EL (cell line): ENCODE data around the gene FUS.

ENCODE experiments used
- DNase-seq: peaks from one replicate; pipeline ENCODE4 v3.0.0-alpha.2; 2016

The FUS gene

DNA sequence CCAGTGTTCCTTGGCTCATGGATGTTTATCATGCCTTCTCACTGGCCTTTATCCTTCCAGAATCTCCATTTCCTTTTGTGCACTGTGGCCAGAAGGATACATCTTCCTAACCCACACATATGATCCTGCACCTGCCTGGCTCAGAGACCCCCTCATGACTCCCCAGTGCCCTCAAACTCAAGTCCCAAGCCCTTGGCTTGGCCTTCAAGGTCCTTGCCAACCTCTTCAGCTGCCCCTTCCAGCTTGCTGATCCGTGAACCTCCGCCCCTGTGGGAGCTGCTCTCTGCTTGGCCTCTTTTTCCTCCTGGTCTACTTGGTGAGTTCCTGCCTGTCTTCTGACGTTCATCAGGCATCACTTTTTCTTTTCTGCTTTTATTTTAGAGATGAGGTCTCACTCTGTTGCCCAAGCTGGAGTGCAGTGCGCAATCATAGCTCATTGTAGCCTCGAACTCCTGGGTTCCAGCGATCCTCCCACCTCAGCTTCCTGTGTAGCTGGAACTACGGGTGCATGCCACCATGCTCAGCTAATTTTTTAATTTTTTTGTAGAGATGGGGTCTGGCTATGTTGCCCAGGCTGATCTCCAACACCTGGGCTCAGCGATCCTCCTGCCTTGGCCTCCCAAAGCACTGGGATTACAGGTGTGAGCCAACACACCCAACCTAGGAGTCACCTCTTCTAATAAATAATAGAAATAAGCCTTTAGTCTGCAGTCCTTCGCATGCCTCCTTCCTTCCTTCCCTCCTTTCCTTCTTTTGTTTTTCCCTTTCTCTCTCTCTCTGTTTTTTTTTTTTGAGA is 25.1 kb downstream of the FUS start:
- DNase-seq, result no peak

DNA sequence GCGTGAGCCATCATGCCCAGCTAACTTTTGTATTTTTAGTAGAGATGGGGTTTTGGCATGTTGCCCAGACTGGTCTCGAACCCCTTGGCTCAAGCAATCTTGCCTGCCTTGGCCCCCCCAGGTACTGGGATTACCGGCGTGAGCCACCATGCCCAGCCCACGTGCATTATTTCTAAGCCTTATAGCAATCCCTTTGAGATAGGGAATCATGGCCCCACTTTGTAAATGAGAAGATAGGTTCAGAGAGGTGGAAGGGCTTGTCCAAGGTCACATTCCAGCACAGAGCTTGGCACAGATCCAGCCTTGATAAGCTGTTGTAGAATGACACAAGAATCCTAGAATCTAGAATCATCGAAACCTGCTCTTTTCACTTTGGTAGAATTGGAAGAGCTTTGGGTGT is 26.8 kb downstream of the FUS start:
- no peak for DNase-seq

DNA sequence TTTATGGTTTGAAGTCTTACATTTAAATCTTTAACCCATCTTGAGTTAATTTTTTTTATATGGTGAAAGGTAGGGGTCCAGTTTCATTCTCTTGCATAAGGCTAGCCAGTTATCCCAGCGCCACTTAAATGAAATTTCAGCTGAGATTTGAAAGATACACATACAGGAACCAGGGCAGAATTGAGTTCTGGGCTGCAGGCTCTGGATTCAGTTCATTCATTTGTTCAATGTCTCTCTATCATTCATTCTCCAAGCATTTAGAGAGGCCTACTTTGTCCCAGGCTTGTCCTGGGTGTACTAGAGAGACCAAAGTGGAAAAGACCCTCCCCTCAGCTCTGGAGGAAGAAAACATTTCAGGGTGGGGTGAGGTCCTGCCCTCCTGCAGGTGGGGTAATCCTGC is 33.4 kb downstream of the FUS start:
- no peak for DNase-seq

GRCh38 chr16:31213877-31214707 is 34.2 kb downstream of the FUS start, which contains the start of gene TRIM72:
Gene TRIM72, plus strand, starts transcription at chr16:31214119. Its CDS starts 620 bp downstream, at chr16:31214739.
- no peak for DNase-seq

- no peak for DNase-seq
Measured at GRCh38 chr16:31214708-31215286, 34.9 kb downstream of the FUS start.

DNA sequence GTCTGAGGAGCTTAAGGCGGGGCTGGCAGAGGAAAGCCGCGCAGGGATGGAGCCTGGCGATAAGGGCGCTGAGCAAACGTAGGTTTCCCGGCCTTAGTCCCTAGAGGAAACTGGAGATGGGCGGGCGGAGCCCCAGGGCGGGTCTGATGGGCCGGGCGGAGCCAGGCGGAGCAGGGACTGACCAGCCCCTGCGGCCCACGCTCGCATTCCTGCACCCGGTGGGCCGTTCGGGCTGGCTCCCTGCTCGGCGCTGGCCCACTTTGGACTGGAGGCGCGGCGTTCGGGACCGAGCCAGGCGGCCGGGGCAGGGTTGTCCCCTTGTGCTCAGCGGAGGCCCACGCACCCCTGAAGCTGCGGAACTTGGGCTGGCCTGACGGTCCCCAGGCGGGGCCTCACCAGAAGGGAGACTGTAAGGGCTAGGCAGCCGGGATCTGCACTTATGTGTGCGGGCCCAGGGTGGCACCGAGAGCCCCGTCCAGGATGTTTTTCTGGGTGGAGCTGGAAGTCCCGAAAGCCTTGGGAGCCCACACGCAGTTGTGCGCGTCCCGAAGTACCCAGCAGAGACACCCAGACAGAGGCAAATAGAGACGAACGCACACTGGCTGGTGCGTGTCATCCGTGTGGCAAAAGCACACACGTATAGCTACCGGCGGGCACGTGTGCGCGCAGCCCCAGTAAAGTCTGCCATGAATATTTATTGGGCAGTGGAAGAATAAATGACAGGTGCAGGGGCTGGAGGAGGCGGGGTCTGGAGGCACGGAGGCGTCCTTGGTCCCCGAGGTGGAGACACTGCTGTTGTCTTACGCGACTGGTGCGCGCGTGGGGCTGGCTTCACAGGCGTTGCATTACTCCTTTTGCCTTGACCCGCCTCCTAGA is 35.6 kb downstream of the FUS start:
- DNase-seq, result peak; percentile 70

DNA sequence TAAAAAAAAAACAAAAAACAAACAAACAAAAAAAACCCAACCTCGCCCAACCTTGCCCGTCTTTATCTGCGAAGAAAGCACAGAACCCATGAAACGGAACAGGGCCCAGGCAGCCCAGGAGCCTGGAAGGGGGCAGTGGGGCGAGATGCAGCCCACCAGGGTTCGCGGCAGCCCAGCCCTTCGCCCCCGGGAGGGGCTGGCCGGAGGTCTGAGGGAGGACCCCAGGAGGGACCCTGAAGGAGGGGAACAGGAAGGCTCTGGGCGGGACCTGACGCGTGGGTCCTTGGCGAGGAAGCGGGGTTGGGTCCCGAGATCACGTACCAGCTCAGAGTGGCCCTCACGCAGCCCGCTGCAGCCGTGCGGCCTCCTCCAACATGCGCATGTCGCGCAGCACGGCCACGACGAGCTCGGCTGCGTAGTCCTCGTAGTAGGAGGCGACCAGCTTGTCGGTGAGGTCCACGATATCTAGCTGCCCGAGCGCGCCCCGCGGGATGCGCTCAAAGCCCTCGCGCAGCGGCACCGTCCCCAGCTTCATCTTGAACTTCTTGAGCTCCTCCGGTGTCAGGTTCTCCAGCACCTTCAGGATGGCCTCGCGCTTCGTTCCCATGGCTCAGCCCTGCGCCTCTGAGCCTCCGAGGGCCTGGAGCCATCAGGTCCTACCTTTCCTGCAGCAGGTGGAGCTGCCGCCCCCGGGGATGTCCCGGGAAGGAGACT is 36.6 kb downstream of the FUS start, which contains the start of gene PYDC1:
PYDC1 (minus strand) TSS at position 714 of the 714 bp plus-strand sequence; CDS start at position 607, 107 bp downstream.
- DNase-seq, result no peak

GRCh38 chr16:31217136-31217530 is 37.2 kb downstream of the FUS start:
- DNase-seq, result no peak

- DNase-seq, result no peak
Measured at GRCh38 chr16:31219154-31219741, 39.3 kb downstream of the FUS start.

DNA sequence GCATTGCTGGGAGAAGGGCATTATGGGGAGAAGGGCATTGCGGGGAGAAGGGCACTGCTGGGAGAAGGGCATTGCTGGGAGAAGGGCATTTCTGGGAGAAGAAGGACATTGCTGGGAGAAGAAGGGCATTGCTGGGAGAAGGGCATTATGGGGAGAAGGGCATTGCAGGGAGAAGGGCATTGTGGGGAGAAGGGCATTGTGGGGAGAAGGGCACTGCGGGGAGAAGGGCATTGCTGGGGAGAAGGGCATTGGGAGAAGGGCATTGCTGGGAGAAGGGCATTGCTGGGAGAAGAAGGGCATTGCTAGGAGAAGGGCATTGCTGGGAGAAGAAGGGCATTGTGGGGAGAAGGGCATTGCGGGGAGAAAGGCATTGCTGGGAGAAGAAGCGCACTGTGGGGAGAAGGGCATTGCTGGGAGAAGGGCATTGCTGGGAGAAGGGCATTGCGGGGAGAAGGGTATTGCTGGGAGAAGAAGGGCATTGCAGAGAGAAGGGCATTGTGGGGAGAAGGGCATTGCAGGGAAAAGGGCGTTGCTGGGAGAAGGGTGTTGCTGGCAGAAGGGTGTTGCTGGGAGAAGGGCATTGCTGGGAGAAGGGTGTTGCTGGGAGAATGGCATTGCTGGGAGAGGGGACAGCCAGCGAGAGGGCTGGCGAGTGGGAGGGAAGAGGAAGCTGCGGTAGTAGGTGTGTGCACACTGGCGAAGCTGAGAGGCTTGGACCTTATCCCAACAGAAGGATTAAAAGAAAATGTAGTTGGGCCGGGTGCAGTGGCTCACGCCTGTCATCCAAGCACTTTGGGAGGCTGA is 41.6 kb downstream of the FUS start:
- DNase-seq, result no peak

DNA sequence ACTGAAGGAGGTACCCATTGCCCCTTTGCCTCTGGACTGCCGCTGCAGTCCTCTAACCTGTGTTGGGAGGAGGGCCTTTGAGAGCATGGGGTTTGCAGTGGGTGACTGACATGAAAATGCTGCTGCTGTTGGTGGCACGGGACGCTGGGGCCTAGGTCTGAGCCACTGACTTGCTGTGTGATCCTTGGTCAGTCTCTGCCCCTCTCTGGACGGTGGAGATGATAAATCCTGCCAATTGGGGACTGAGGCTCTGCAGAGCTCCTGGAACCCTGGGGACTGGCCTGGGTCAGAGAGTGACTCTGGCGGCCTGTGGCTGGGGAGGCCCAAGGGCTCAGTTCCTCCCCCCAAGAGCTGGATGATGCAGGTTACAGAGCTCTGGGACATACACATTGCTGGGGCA is 43.1 kb downstream of the FUS start:
- no peak for DNase-seq

DNA sequence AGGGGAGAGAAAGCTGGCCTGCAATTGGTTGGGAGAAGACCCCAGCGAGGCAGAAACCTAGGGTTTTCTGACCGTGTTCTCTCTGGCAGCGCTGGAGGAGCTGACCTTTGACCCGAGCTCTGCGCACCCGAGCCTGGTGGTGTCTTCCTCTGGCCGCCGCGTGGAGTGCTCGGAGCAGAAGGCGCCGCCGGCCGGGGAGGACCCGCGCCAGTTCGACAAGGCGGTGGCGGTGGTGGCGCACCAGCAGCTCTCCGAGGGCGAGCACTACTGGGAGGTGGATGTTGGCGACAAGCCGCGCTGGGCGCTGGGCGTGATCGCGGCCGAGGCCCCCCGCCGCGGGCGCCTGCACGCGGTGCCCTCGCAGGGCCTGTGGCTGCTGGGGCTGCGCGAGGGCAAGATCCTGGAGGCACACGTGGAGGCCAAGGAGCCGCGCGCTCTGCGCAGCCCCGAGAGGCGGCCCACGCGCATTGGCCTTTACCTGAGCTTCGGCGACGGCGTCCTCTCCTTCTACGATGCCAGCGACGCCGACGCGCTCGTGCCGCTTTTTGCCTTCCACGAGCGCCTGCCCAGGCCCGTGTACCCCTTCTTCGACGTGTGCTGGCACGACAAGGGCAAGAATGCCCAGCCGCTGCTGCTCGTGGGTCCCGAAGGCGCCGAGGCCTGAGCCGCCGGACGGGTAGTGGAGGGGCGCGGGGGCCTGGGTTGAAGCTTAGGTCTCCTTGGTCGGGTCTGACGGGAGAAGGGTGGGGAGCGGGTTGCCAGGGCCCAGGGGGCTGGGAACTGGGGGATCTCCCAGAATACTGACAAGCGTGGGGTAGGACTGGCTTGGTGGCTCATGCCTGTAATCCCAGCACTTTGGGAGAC is 44.4 kb downstream of the FUS start:
- no peak for DNase-seq

DNA sequence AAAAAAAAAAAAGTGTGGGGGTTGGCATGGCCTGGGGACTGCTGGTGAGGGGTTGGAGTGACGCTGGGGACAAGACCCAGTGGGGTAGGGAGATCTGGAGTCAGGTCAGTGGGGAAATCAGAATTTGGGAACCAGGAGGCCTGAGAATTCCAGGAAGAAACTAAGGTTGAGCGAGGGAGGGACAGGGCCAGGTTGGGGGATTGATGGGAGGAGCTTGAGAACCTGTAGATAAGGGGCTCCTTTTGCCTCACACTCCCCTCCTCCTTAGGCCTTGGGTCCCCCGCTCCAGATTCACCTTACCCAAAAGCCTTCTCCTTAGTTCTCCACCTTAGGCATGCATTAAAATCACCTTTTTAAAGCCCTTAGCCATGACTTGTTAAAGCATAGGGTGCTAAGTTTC is 45.3 kb downstream of the FUS start:
- DNase-seq, result no peak

DNA sequence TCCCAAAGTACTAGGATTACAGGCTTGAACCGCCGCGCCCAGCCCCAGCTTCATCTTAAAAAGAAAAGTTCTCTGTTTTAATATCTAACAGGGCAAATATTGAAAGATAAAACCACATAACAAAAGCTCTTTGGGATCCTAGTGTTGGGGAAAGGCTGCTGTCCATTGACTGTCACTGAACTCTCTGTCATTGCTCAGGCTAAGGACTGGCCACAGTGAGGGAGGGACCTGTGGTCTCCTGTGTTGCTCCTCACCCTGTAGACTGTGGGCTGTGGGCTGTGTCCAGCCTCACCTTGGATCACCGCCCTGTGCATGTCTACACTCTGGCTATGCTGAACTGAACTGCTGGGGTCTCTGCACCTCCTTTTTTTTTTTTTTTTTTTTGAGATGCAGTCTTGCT is 48.3 kb downstream of the FUS start:
- DNase-seq, result no peak

DNA sequence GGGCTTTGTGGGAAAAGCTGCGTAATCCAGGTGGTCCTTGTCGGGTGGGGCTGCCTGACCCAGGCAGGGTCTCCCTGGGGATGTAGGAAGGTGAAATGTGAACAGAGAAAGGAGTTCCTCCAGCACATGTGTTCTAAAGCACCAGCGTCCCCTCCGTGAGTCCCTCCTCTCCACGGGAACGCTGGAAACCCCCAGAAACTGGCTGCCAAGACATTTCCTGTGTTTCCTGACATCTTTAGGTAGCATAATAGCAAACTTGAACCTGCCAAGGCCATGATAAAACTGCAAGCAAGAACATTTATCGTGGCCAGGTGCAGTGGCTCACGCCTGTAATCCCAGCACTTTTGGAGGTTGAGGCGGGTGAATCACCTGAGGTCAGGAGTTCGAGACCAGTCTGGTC is 49.6 kb downstream of the FUS start:
- DNase-seq, result no peak

GRCh38 chr16:31238041-31238440 is 58.1 kb downstream of the FUS start:
- DNase-seq, result no peak
